KG1 (cell line): ENCODE results near the gene UBE4B.

Experiments
- DNase-seq: peaks from one replicate; lab custom pipeline; 2025; lab: John Stamatoyannopoulos, UW

UBE4B gene

DNA sequence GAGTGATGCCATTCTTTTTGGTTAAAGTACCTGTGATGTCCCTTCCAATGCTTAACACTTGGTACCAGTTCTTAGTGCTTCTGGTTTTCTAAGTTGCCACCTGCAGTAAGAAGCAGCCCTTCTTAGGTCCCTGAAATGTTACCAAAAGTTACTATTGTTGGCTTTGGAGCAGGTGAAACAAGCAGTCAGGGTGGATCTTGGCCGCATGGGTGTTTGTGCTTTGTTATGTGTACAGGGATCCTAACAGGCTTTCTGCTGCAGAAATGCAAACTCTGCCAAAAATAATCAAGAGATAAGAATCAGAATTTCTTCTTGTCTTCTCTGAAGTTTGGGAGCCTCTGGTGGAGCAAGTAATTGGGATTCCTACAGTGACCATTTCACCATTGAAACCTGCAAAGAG, 84.4 kb downstream of the UBE4B start:
- DNase-seq, result no peak

DNA sequence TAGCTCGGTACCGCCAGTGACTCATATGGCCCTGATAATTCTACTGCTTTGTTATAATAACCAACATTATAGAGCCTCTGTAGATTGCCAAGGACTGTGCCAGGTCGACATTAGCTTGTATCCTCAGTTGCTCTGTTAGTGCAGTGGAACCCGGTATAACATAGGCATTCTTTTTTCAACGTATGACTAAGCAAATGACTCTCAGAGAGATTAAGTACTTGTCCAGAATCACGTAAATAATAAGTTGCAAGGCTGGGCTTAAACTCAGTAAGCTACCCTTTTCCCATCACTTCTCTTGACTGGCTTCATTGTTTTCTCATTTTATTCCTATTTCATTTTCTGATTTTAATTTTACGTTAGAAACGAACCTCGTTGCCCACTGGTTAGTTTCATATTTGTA, 85.1 kb downstream of the UBE4B start:
- no peak for DNase-seq

DNA sequence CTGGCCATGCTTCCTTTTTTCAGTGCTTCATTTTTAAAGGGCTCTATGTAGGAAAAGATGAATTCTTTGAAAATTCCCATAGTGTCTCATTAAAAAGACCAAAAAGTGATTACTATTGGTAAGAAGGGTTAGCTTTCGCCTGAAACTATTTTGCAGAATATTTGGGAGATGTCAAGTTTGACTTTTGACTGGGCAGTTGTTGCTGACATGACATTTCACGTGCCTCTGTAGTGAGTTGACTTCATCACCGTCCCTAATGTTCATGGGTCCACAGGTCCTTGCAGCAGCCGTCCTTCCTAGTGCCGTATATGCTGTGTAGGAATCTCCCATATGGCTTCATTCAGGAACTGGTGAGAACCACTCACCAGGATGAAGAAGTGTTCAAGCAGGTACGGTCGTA, 88.9 kb downstream of the UBE4B start:
- DNase-seq, result no peak

DNA sequence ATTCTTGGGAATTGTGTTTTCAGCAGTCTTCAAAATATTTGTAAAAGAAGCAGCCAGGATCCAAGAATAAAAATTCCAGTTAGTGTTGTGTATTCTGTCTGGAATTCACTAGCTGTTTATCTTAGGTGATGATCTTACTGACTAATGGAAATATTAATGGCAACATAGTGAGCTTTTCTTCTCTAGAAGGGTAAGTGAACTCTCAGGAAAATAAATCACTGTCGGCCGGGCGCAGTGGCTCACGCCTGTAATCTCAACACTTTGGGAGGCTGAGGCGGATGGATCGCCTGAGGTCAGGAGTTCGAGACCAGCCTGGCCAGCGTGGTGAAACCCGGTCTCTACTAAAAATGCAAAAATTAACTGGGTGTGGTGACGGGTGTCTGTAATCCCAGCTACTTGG, 90.2 kb downstream of the UBE4B start:
- no peak for DNase-seq

DNA sequence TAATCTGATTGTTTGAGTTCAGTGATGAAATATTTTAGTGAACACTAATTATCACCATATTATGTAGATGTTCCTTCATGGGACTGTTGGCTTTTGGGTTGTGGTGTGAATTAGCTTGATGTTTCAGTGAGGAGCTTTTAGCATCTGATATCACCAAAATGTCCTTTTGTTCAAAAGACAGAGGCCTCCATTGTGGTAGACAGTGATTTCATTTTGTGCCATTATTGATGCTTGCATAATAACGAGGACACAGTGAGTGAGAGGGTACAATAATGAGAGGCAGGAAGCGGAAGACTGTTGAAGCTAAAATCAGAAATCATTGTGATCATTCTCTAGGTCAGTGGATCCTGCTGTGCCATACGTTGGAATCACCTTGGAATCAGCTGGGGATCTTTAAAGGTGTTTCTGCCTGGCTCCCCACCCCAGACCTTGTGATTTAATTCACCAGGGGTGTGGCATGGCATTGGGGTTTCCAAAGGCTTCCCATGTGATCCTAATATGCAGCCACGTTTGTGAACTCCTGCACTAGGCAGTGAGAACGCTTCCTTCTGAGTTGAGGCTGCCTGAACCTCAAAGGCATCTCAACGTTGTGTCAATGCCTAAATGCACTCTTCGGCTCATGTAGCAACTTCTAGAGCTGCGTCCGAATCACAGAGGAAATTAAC, 95.5 kb downstream of the UBE4B start:
- DNase-seq, result no peak

DNA sequence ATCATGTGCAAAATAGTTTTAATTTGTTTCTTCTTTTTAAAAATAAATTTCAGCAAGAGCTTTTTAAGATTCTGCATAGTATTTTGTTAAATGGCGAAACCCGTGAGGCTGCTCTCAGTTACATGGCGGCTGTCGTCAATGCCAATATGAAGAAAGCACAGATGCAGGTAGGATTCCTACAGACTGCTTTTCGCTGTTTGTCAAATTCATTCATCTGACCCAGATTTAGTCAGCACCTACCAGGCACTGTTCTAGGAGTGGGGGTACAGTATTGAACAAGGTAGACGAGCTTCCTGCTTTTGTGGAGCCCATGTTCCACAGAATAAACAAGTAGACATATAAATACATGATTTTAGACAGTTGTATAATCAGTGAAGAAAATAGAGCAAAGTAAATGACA, 99.6 kb downstream of the UBE4B start:
- no peak for DNase-seq

DNA sequence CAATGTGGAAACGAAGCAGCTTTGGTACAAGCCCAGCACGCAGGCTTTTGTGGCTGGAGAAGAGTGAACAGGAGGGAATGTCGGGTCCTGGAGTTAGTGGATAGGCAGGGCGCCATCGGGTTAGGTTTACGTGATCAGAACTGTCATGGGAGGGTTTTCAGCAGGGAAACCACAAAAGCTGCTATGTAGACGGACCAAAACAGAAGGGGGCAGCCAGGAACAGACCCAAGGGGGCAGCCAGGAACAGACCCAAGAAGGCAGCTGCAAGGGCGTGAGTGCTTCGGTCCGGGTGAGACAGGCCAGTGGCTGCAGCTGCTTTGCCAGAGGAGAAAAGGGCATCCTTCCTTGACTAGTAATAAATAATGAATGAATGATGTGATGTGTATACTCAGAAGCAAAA, 100.1 kb downstream of the UBE4B start:
- DNase-seq, result no peak

DNA sequence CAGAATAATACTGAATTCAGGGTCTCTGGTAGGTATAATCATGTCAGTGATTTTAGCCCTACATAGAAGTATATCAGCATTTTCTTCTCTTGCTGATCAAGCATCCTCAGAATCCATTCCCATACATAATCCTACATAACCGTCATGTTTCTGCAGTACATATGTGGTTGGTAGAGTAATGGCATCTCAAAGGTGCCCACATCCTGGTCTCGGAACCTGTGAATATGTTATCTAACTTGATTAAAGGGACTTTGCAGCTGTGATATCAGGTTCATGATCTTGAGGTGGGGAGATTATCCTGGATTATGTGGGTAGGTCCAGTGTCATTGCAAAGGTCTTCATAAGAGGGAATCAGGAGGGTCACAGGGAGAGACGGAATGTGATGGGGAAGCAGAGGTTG, 108.2 kb downstream of the UBE4B start:
- no peak for DNase-seq

DNA sequence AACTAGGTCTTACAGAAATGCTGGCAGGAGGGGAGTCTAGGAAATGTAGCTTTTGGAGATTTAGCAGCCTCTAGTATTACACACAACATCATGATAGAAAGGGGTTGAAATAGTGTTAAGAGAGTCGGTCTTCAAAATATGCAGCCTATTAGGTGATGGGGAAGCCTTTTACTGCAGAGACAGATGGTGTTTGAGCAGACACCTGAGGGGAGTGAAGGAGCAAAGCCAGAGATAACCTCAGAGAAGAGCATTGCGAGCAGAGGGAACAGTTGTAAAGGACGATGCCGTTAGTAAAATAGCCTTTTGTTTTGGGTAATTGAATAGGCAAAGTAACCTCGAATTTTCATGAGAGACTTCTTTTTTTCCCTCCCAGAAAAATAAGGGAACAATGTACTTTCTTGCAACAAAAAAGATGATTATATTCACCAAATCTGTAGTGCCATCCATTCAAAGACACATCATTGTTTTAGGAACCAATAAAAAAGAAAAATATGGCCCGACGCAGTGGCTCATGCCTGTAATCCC, 111.3 kb downstream of the UBE4B start:
- DNase-seq, result no peak

DNA sequence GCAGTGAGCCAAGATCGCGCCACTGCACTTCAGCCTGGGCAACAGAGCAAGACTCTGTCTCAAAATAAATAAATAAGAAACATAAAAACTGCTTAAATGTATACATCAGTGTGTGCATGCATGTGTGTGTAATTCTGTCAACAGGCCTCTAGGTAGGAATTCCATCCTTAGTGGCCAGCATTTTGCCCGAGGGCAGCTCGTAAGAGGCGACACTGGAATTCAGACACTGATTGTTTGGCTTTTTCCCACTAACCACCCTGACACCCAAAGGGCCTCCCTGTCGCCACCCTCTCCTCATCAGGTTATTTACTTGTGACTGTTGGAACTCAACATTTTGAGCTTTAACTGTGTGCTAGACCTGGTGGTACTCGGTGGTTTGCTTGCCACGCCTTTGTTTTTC, 113.6 kb downstream of the UBE4B start:
- no peak for DNase-seq

DNA sequence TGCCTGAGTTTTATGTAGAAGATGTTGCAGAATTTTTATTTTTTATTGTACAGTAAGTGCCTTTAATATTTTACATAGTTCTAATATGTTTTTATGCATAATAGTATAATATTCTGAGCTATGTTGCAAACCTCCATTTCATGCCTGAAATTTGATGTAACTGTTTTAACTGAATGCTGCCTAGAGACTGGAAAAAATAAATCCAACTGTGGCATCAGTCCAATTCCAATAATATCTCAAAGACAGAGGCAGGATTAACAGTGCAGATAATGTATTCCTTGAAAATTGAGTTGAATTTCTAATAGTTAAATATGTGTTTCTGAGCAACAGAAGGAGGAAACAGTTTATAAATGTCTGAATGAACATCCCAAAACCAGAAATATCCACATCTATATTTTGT, 116.5 kb downstream of the UBE4B start:
- DNase-seq, result no peak

DNA sequence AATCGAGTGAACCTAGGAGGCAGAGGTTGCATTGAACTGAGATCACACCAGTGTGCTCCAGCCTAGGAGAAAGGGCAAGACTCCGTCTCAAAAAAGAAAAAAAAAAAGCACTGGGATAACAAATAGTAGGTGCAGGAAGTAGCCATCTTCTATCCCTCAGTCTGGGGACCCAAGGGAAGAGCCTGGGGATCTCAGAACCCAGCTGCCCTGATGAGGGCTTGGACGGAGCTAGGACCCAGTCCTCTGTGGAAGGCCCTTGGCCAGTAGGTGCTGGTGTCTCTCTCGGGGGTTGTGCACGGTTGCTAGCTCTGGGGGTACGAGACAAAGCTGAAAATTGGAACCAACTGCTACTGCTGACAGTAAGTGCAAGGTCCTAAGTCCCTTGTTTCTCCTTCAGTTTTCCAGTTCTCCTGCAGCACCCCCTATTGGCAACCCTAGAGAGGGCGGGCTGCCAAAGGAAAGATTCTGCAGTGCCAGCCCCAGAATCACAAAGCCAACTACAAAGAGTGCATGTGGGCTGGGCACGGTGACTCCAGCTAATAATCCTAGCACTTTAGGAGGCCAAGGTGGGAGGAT, 120.0 kb downstream of the UBE4B start:
- no peak for DNase-seq

DNA sequence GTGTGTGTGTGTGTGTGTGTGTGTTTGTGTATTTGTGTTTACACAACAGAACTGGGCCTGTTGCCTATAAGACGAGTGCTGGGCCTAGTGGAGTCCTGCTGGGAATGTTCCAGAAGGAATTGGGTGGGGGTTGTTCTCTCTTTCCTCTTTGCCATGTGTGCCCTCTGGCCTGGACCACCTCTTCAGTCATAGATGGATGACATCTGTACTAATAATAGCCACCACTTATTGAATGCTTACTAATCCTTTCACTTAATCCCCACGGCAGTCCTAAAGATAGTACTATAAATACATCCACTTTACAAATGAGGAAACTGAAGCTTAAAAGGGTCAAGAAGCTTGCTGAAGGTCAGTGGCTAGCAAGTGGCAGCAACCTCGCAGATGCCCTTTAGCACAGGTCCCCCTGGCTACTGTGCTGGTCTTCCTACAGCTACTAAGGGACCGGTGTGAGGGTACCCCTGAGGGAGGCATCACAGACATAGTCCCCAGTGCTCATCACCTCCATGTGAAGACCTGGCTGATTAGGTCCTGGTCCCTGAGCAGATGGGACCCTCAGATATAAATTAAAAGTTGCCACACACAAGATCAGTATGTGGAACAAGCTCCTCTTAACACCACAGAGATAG, 122.4 kb downstream of the UBE4B start:
- no peak for DNase-seq

DNA sequence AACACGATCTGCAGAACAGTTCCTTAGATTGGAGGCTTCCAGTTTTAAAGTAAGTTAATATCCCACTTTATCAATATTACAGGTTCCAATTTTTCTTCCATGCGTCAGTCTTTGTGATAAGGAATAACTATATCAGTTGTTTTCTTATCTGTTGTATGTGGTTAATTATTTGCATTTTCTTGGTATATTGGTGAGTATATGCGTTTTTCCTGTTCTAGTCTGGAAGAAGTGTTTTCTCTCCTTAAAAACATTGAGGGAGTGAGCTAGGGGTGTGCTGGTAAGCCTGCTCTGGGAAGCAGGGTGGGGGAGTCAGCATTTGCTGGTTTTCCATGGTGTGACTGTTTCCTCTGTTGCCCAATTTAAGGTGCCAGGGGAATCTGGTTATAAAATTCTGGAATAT, 127.4 kb downstream of the UBE4B start:
- DNase-seq, result no peak

DNA sequence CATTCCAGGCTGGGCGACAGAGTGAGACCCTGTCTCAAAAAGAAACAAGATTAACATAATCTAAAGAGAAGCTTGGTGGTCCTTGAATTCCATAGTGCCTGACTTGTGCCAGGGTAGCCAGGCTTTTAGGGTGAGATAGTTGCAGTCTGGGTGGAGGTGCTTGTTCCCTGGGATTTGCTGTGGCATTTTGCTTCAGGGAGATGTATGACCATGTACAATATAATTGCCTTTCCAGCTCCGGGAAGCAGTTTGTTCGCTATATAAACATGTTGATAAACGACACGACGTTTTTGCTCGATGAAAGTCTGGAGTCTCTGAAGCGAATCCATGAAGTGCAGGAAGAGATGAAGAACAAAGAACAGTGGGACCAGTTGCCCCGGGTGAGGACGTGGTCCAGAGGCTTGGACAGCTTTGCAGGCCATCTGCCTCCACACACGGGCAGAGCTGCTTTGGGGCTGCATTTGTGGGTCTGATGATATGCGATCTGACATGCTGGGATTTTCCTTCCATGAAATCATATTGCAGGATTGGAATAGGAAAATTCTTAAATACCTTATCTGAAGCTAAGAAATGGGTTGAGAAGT, 128.2 kb downstream of the UBE4B start:
- no peak for DNase-seq

DNA sequence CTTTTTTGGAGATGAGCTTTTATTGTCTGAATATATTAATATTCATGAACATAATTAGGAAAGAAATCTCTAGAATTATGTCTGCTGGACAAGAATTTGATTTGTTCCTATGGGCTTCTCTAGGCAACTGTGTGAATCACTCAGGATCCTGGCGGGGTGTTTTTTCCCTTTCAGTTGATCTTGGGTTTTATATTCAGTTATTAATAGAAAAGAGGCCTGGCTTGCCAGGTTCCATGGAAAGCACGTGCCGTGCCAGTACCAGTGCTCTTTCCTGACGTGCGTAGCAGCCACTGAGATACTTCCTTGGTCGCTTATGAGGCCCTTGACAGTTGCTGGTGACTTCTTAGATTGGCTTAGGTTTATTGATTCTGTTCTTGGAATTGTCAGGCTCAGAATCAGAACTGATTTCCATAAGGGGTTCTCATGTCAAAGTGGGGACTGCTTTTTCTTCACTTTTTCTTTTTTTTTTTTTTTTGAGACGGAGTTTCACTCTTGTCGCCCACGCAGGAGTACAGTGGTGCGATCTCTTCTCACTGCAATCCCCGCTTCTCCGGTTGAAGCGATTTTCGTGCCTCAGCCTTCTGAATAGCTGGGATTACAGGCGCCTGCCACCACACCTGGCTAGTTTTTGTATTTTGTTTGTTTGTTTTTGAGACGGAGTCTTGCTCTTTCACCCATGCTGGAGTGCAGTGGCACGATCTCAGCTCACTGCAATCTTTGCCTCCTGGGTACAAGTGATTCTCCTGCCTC, 129.0 kb downstream of the UBE4B start:
- no peak for DNase-seq

DNA sequence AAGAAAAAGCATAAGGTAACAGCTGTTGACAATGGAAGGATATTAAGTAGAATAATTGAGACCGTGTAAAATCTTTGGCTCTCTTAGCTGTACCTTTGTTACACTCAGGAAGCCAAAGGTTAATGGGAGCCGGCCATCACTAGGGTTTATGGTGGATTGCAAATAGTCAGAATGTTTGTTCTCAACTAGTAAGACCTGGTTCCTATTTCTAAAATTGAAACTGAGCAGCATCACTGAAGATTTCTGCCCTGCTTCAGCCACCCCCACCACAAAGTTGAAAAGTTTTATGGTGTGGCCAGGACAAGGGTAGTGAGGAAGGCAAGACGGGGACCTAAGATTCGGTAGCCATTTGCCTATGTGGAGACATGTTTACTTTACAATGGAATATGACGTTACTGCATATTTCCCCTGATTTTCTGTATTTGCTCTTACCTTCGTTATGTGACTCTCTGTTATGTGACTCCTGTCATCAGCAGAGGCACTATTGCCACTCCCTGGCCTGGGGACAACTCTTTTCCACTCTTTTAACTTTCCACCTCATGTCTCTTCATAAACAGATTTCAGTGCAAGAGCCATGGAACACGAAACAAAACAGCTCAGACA, 136.3 kb downstream of the UBE4B start:
- DNase-seq, result no peak

DNA sequence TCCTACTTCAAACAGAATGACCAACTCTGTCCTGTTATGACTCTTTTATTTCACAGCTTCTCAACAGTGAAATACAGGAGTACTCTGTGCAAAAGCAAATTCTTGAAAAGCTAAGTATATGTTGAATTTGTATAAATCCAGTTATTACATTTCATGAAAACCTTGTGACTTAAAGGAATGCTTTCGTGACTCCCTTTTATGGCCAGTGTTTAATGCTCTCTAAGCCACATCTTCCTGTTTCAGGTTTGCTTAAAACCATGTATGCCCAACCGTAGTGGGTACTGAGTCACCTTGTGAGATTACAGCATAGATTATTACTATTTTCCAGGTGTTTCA, 137.4 kb downstream of the UBE4B start:
- no peak for DNase-seq

DNA sequence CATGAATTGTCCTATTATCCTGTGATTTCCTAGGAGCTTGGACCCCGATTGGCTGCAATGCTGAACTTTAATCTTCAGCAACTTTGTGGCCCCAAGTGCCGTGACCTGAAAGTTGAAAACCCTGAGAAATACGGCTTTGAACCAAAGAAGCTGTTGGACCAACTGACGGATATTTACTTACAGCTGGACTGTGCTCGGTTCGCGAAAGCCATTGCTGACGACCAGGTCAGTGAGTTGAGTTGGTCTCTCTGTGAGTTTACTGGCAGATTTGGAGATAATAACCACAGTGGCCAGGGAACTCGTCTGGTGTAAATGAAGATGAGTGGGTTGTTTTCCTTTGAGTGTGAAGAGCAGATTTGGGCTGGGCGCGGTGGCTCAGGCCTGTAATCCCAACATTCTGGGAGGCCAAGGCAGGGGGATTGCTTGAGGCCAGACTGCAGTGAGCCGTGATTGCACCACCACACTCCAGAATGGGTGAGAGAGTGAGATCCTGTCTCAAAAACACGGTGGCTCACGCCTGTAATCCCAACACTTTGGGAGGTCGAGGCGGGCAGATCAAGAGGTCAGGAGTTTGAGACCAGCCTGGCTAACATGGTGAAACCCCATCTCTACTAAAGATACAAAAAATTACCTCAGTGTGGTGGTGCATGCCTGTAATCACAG, 138.5 kb downstream of the UBE4B start:
- DNase-seq, result no peak

DNA sequence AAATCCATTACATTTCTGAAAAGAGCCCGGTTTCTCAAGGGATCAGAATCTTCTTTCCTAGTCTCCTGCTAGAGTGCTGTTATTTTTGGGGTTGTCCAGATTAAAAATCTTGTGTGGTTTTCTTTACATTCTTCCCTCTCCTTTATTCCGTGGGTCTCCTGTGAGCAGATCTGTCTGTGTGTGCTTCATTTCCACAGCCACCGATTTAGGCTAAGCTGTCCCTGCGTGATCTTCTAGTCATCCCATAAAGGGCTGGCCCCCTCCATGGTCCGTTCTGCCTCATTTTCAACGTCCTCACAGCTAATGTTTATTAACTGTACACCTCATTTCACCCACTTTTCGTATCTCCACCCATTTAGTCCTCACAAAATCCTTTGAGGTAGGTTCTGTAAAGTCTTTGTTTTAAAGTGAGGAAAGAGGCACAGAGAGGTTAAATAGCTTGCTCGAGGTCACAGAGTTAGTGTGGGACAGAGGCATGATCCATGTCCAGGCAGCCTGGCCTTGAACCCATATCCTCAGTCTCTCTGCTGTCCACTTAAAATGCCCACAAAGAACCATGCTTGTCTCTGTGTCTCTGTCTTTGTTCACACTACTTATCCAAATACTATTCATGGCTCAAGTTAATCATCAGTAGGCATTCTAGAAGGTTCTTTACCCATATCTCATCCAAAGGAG, 139.4 kb downstream of the UBE4B start:
- DNase-seq, result no peak

DNA sequence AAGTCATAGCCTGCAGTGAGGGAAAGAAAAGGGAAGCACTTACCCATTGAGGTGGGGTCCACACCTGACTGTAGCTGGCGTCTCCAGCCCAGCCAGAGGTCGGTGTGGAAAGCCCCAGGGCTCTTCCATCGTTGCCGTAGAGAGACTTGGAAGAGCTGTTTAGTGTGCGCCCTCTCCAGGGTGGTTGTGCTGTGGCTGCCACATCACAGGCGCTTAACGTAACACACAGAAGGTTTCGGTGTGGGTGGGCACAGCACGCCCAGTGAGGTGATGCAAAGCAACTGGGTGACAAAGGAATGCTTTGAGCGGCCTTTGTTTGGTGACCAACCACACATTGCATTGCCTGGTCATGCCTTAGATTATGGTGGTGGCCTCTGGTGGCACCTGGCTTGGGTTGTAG, 140.8 kb downstream of the UBE4B start:
- no peak for DNase-seq
